ENCODE results near the gene ULK4.
"Not testable (repeated sequence)": the region's sequence is repeated elsewhere in the genome, so short reads cannot be mapped to it uniquely, and the experiment has no call there.

Gene ULK4

DNA sequence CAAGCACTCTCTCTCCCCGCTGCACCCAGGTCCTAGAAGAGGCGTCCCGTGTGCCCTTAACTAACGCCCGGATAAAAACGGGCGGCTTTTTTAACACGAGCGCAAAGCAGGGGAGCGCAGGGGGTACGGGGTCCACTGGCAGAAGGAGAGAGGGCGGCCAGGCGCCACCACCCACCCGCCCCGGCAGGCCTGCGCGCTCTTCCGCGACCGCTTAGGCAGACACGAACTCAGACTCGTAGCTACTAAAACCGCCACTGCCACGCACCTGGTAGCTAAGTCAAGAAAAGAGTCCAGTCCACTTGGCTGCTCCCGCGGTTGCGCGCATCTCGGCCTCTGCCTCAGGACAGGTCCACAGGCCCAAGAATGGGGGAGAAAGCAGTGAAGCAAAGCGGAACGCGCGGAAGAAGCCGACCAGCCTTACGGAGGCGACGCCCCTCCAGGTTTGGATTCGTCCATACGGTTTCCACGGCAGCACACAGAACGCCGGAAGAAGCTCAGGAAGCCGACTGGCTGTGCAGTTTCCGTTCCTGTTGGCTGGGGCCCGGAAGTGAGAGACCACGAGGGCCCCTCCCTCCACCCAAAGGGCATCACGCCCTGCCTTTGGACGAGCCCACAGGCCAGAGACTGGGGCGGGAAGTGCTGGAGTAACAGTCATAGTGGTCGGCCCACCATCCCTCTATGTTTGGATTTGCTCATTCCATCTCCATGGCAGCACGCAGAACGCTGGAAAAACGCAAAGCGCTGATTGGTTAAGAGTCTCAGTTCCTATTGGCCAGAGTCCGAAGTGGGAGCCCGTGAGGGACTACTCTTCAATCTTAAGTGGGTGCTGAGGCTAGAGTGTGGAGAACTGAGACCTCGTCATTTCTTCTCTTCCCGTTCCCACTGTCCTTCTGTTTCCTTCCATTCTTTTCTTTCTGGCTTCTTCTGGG, at the start of gene ULK4:
Gene ULK4 (minus strand): TSS at position 353 of the 929 bp plus-strand sequence. CDS start 7,344 bp downstream, outside the sequence.
- DNase-seq (ENCODE audit: low spot score): peak; percentile 100

DNA sequence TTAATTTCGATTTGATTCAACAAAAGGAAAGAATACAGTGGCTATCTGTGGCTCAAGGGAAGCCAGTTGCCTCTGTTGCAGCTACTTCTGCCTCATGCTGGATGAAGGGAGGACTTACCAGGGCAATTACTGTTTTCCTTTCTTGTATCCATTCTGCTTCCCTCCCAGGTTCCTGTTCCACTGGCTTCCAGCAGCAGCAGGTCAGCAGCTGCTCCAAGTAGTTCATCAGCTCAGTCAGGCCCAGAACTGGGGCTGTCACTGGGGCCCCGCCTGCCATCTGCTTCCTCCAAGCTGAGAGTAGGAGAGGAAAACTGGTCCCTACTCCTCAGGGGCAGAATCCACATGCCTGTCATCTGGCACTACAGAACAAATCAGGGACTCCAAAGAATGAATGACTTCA, 48.6 kb upstream of the ULK4 start:
- peak; percentile 61 for DNase-seq (ENCODE audit: low spot score)

DNA sequence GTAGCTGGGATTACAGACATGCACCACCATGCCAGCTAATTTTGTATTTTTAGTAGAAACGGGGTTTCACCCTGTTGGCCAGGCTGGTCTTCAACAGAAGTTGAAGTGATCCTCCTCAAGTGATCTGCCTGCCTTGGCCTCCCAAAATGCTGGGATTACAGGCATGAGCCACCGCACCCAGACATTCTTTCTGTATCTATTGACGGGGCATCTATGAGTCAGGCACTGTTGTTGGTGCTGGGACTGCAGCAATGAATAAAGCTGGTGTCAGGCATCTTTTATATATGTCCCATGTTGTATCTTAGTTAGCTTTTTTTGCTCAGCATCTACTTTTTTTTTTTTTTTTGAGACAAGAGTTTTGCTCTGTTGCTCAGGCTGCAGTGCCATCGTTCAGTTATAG, 47.6 kb upstream of the ULK4 start:
- no peak for DNase-seq (ENCODE audit: low spot score)

DNA sequence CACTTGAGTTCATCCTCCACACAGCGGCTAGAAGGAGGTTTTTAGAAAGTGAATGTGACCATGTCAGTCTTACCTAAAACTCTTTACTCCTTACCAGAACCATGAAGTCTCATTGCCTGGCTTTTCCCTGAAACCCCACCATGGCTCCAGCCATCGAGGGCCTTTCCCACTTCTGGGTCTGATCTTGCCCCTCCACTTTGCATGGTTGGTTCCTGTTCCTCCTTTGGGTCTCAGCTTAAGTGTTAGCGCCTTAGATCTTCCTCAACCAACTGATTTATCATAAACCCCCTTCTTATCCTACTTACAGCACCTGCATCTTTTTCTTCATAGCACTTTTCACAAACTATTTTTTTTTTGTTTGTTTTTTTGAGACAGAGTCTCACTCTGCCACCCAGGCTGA, 45.9 kb upstream of the ULK4 start:
- no peak for DNase-seq (ENCODE audit: low spot score)

DNA sequence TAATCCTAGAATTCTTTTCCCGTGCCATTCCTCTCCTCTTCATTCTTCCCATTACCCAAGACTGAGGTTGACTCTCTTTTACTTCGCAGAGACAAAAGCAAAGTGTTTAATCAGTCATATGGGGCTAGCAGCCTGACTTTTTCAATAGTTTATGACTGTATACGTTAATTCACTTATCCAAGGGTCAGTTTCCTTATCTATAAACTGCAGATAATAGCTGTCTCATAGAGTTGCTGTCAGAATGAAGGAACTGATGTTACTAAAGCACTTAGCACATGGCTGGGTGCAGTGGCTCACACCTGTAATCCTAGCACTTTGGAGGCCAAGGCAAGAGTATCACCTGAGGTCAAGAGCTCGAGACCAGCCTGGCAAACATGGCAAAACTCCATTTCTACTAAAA, 43.5 kb upstream of the ULK4 start:
- no peak for DNase-seq (ENCODE audit: low spot score)

DNA sequence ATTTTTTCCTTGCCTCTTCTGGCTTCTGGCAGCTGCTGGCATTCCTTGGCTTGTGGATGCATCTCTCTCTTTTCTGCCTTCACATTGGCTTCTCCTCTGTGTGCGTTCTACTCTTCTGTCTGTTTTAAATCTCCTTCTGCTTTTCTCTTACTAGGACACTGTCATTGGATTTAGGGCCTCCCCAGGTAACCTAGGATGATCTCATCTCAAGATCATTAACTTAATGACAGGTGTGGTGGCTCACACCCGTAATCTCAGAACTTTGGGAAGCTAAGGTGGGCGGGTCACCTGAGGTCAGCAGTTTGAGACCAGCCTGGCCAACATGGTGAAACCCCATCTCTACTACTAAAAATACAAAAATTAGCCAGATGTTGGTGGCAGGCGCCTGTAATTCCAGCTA, 40.9 kb upstream of the ULK4 start:
- no peak for DNase-seq (ENCODE audit: low spot score)

DNA sequence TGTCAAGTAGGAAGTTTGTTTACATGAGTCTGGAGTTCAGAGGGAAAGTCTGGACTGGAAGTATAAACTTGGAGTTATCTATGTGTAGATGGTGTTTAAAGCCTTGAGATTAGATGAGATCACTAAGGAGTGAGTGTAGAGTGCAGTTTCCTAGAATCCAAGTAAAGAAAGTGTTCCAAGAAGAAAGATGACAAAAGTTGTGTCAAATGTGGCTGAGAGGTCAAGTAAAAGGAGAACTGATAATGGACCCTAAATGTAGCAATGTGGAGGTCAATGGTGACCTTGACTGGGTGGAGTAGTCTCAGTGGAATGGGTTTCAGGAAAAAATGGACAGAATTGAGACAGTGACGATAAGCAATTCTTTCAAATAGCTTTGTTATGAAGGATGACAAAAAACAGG, 39.9 kb upstream of the ULK4 start:
- DNase-seq (ENCODE audit: low spot score): no peak

DNA sequence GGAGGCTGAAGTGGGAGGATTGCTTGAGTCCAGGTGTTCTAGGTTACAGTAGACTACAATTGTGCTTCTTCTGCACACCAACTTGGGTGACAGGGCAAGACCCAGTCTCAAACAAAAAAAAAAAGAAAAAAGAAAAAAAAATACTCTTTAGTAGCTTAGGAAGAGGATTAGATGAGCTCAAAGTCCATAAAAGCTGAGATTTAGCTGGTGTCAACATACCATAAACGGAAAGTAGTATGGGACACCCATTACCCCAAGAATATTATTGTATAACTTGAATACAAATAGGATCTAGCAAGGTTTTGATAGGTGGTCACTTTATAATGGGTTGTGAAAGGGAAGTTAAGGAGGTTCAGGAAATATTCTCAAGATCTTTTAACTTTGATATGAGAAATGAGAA, 38.0 kb upstream of the ULK4 start:
- no peak for DNase-seq (ENCODE audit: low spot score)

DNA sequence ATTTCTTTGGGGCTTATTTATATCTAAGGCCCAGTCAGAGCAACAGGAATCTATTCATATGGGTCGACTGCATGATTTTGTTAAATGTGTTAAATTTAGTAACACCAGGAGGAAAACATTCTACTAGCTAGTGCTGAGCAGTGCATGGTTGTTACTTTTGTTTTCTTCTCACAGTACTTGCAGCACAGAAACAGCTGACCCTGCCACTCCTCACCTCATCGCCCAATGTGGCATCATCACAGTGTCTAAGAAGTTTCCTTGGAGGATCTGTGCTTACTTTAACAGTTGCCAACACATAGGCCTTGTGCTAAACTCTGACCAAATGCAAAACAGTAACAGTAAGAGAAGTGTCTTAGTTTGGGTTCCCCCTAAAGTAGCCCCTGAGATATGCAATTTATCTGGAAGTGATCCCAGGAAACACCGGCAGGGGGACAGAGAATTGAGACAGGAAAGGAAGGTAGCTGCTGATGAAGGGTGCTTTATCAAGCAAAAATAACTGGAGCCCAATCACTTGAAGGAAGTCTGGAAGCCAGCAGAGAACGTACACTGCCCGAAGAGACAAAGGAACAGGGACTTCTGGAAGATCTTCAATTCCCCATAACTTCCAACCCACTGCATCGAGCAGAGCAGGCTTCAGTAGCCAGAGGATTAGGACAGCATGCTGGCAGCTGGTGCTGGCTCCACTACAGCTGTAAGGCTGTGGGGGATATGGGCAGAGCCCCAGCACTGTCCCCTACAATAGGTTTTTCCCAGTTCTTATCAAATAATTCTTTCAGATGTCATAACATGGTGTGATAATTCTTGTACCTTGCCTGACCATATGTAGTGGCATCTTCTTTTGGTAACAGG, 36.0 kb upstream of the ULK4 start:
- no peak for DNase-seq (ENCODE audit: low spot score)

DNA sequence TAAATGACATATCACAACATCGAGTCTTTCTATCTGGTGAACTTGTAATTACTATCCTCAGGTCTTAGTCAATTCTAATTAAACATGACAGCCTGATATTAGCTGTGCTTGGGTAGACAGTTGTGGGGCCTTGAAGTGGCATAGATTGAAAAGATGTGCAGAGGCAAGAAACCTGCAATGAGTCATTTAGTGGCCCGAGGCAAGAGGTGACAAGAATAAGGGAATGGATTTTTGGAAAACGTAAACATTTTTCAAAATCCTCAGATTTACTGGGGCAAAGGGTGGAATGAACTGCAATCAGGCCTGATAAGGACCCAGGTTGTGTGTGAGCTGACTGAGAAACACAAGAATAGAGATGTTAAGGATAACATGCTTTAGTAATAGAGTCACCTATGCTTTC, 29.5 kb upstream of the ULK4 start:
- DNase-seq (ENCODE audit: low spot score): no peak

DNA sequence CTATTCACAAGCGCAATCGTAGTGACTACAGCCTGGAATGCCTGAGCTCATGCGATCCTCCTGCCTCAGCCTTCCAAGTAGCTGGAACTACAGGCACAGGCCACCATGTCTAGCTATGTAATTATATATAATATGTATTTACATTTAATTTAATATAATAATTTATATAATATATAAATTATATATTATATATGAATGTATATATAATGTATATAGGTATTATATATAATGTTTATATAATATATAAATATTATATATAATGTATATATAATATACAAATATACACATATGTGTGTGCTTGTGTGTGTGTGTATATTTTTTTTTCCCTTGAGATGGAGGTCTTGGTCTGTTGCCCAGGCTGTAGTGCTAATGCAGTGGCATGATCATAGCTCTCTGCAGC, 27.6 kb upstream of the ULK4 start:
- no peak for DNase-seq (ENCODE audit: low spot score)

DNA sequence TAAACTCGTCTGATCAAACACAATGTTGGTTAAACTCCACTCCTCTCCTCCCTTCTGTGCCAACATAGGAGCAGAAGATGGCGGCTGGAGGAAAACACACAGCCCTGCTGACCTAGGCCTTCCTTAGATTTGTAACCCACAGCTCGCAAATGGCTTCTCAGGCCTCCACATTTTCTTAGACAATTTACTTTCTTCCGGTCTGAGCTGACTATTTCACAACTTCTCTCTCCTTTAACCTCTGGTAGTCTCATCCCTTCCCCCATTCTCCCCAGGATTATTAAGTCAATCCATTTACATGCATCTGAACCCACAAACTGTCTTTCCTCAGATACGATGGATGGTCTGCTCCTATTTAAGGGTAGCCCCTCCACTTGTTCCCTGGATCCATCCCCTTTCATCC, 25.7 kb upstream of the ULK4 start:
- DNase-seq (ENCODE audit: low spot score): no peak

DNA sequence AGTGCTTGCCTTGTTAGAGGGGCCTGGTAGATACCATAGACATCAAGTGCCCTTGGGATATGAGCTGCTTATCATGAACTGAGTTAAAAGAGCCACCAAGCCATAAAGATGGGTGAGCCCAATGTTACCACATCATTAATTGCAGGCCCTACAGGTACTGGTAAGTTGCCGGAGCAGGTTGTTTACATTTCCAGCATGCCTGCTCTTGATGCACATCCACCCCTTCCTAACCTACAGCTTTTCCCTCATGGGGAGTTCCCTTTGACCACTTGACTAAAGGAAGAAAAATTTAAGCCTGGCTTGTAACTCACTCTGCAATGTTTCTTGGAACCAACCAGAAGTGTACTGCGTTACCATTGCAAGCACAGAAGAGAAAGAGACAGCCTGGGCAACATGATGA, 24.7 kb upstream of the ULK4 start:
- DNase-seq (ENCODE audit: low spot score): no peak

DNA sequence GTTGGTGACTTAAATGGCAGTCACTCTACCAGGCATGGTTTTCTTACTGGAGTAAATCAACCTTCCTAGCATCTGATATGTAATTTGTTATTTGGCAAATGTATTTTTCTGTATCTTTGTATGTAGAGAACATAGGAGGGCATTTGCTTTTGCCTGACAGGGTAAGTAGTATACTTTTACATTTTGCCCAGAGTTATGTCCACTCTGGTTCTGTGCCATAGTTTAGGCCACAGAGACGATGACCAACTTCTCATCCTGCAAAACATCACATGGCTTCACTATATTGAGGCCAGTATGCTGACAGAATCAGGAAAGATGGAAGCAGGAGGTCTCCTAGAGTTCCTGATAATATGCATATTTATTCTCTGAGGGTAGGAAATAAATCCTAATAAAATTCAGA, 23.1 kb upstream of the ULK4 start:
- DNase-seq (ENCODE audit: low spot score): no peak

DNA sequence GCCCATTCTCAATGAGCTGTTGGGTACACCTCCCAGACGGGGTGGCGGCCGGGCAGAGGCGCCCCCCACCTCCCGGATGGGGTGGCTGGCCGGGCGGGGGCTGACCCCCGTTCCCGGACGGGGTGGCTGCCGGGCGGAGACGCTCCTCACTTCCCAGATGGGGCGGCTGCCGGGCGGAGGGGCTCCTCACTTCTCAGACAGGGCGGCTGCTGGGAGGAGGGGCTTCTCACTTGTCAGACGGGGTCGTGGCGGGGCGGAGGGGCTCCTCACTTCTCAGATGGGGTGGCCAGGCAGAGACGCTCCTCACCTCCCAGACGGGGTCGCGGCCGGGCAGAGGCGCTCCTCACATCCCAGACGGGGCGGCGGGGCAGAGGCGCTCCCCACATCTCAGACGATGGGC, 21.2 kb upstream of the ULK4 start:
- DNase-seq (ENCODE audit: low spot score): not testable (repeated sequence)

DNA sequence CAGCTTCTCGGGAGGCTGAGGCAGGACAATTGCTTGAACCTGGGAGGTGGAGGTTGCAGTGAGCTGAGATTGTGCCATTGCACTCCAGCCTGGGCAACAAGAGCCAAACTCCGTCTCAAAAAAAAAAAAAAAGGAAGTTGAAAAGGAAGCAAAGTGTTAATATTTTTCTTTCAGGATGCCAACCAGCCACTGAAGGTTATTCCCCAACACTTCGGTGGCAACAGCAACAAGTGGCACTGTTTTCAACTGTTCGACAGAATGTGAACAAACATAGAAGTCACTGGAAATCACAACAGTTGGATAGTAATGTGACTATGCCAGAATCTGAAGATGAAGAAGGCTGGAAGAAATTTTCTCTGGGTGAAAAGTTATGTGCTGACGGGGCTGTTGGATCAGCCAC, 15.5 kb upstream of the ULK4 start:
- DNase-seq (ENCODE audit: low spot score): not testable (repeated sequence)

DNA sequence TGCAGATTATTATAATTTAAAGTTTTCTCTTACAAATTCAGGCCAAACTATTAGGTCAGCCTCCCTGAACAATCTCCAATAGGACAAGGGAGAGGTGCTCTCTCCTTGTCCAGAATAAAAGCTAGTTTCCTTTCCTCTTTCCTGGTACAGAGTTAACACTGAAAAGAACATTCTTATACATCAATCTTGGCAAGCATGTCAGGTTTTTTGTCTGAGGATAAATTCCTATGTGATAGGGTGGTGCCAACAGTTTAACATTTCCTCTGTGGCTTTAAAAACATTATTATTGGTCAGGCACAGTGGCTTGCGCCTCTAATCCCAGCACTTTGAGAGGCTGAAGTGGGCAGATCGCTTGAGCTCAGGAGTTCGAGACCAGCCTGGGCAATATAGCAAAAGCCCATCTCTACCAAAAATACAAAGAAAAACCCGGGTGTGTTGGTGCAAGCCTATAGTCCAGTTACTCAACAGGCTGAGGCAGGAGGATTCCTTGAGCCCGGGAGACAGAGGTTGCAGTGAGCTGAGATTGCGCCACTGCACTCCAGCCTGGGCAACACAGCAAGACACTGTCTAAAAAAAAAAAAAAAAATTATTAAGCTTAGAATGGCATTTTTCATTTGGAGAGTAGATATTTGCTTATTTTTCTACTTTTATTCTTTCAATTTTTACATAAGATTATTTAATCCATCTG, 13.7 kb upstream of the ULK4 start:
- DNase-seq (ENCODE audit: low spot score): no peak

DNA sequence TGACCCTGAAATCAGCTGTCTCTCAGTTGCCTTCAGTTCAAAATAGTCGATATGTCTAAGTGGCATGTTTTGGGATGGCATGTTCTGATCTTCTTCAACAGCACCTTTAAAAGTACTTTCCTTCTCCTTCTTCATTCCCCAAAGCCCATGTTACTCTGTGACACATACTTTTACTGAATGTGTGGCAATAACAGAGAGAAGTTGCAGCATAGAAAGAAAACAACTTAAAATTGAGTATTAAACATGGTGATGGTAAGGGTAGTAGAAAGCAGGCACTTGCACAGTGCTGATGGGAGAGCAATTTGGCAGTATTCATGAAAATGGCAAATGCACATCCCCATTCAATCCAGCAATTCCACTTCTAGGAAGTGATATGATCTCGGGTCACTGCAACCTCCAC, 12.3 kb upstream of the ULK4 start:
- DNase-seq (ENCODE audit: low spot score): no peak

DNA sequence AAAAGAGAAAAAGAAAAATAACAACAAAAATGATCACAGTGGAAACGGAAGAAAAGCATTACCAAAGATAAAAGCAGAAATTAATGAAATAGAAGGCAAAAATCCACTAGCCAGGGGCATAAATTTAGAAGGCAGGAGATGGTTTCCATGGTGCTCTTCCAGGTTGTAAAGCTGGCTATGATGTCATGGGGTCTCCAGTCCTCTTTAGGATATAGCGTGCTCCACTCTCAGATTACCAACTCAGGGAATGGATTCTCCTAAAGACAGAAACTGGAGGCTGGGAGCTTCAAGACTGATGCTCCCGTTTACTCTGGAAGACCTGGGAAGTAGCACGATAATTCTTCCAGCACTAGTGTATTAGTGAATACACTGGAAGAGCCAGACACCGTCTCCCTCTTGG, 10.9 kb upstream of the ULK4 start:
- DNase-seq (ENCODE audit: low spot score): no peak

DNA sequence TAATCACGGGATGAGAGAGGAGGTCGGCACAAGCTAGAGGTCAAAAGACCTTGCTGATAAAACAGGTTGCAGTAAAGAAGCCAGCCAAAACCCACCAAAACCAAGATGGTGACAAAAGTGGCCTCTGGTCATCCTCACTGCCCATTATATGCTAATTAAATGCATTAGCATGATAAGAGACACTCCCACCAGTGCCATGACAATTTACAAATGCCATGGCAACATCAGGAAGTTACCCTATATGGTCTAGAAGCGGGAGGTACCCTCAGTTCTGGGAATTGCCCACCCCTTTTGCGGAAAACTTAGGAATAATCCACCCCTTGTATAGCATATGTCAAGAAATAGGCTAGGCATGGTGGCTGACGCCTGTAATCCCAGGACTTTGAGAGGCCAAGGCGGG, 4.3 kb upstream of the ULK4 start:
- no peak for DNase-seq (ENCODE audit: low spot score)

DNA sequence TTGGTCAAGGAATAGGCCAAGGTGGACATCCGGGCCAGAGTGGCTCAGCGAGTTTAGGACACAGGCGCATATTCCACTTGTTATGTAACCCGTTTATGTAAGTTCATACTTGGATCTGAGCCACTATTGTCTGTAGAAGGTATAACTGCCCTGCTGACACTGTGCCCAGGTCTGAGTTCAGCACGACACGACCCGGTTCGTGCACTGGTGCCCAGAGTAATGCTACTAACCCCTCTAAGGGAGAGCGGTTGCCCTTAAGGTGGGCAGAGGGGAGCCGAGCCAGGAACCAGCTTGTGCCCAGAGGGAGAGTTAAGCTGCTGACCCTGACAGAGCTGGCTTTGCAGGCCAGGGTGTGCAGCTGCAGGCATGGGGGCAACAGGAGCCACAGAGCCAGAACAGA, 1.9 kb upstream of the ULK4 start:
- no peak for DNase-seq (ENCODE audit: low spot score)
